GM23248 (cell line): ENCODE data around the gene GATAD2B. TPM values are rescaled to one million over a fixed set of nuclear protein-coding genes. Genes with fewer than 3 reads are reported as not detected.
"Not testable (repeated sequence)": the region's sequence is repeated elsewhere in the genome, so short reads cannot be mapped to it uniquely, and the experiment has no call there.

ENCODE experiments used
- DNase-seq: peaks from one replicate; pipeline ENCODE4 v3.0.0-alpha.2; 2015
- H2AFZ ChIP-seq: fragments of 200-600 bp; sonication (generic); 2 replicates; pipeline ENCODE4 v1.6.1; 2016; ENCODE audit warnings: antibody characterized with exemption
- H3F3A ChIP-seq: fragments of 200-600 bp; sonication (generic); 2 replicates; pipeline ENCODE4 v1.6.1; 2016; ENCODE audit warnings: mild to moderate bottlenecking, antibody characterized with exemption, mixed run types; ENCODE audit not compliant: insufficient read depth
- H3K27ac ChIP-seq: fragments of 200-600 bp; sonication (generic); 2 replicates; pipeline ENCODE4 v1.5.1; 2016; ENCODE audit warnings: mild to moderate bottlenecking
- H3K27me3 ChIP-seq: fragments of 200-600 bp; sonication (generic); replicated peaks from 2 replicates; pipeline ENCODE4 v1.6.1; 2016; ENCODE audit warnings: mild to moderate bottlenecking; ENCODE audit not compliant: insufficient read depth
- H3K36me3 ChIP-seq: fragments of 200-600 bp; sonication (generic); 2 replicates; pipeline ENCODE4 v1.6.1; 2016; ENCODE audit warnings: low read depth, mild to moderate bottlenecking
- H3K4me1 ChIP-seq: fragments of 200-600 bp; sonication (generic); 2 replicates; pipeline ENCODE4 v1.6.1; 2016; ENCODE audit warnings: mild to moderate bottlenecking; ENCODE audit not compliant: insufficient read depth
- H3K4me2 ChIP-seq: fragments of 200-600 bp; sonication (generic); one replicate; pipeline ENCODE4 v1.6.1; 2016; ENCODE audit warnings: mild to moderate bottlenecking; ENCODE audit not compliant: unreplicated experiment
- H3K4me3 ChIP-seq: fragments of 200-600 bp; sonication (generic); 2 replicates; pipeline ENCODE4 v1.5.1; 2016; ENCODE audit warnings: mild to moderate bottlenecking
- H3K79me2 ChIP-seq: fragments of 200-600 bp; sonication (generic); 2 replicates; pipeline ENCODE4 v1.6.1; 2016; ENCODE audit warnings: mild to moderate bottlenecking; ENCODE audit not compliant: insufficient read depth
- H3K9ac ChIP-seq: fragments of 200-600 bp; sonication (generic); 2 replicates; pipeline ENCODE4 v1.6.1; 2016; ENCODE audit warnings: mild to moderate bottlenecking
- H3K9me2 ChIP-seq: fragments of 200-600 bp; sonication (generic); 2 replicates; pipeline ENCODE4 v1.6.1; 2016; ENCODE audit warnings: mixed run types, mild to moderate bottlenecking, moderate library complexity; ENCODE audit not compliant: insufficient read depth
- H3K9me3 ChIP-seq: fragments of 200-600 bp; sonication (generic); one replicate; pipeline ENCODE4 v1.6.1; 2017; ENCODE audit warnings: low read depth
- H4K20me1 ChIP-seq: fragments of 200-600 bp; sonication (generic); 2 replicates; pipeline ENCODE4 v1.6.0; 2016; ENCODE audit not compliant: insufficient read depth
- EZH2 ChIP-seq: fragments of 200-600 bp; sonication (generic); IDR thresholded peaks from 2 replicates; pipeline ENCODE4 v1.6.1; 2018; ENCODE audit warnings: antibody characterized with exemption, mild to moderate bottlenecking; ENCODE audit not compliant: insufficient read depth, poor library complexity, severe bottlenecking
- EZH2phosphoT487 ChIP-seq: fragments of 200-600 bp; sonication (generic); IDR thresholded peaks from 2 replicates; pipeline ENCODE4 v1.6.1; 2018; ENCODE audit warnings: antibody characterized with exemption, moderate library complexity, mild to moderate bottlenecking, low read depth; ENCODE audit not compliant: insufficient read depth
- WGBS, 2 experiments: methylation state at CpG; one replicate each; pipeline ENCODE4 v1.1.6; 2015 to 2017; ENCODE audit warnings: low lambda C conversion rate in 2 of 2, low coverage in 1 of 2; ENCODE audit errors: missing lambda C conversion rate in 2 of 2; 5-methylcytosine and 5-hydroxymethylcytosine counted together
- in situ Hi-C: fragments of 300-500 bp; cut with MboI; formaldehyde crosslinking; loops from 2 replicates; pipeline ENCODE4 v1.15.0; 2020
- polyA plus RNA-seq: library from polyadenylated mRNA; unstranded; fragments of >200 nt; fragmentation: Nextera tagmentation; extraction: Ambion mirVana; gene quantifications from 2 replicates; pipeline ENCODE4 v1.2.1, GENCODE V29; 2016
- total RNA-seq: library from RNA; depleted of rRNA; stranded (reverse); fragments of >200 nt; shearing (Covaris generic); gene quantifications from 2 replicates; pipeline ENCODE4 v1.2.3, GENCODE V29; 2014

The GATAD2B gene
- total and polyA plus RNA-seq, 2 experiments from 2014 or later = 3.3 to 3.9 TPM

DNA sequence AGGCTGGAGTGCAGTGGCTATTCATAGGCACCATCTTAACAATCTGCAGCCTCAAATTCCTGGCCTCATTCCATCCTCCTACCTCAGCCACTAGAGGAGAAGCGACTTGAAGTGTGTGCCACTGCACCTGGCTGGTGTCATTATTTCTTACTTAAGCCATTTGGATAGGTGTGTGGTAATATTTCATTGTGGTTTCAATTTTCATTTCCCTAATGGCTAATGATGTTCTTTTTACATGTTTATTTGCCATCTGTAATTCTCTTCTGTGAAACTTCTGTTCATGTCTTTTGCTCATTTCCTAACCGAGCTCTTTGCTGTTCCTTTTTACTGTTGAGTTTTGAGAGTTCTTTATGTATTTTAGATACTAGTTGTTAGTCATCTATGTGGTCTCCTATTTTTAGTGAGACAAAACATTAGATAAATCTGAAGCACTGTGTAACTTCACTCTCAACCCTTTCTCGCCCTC, 80.7 kb downstream of the GATAD2B start:
- Histone ChIP-seq H3K36me3 (no peaks in the 10 kb centered on the region), H3K27ac (no peak overlapping the region), H3K79me2 (peaks cover 79% of the 10 kb centered on the region), H3K4me2 (no peak overlapping the region), H3K4me1 (no peaks in the 10 kb centered on the region), H3K9me2 (no peaks in the 10 kb centered on the region), H3K9ac (no peak overlapping the region), H3F3A (peaks cover 12% of the 10 kb centered on the region), H3K4me3 (no peak overlapping the region), H4K20me1 (no peaks in the 10 kb centered on the region; the same call in 1 of the 2 replicates), H2AFZ (no peak overlapping the region), H3K27me3 (no peaks in the 10 kb centered on the region), H3K9me3 (no peaks in the 10 kb centered on the region)
- TF ChIP-seq EZH2 (no peak), EZH2phosphoT487 (no peak)
- WGBS, 2 experiments = 96 to 97% methylated on average over 3 of the region's 3 CpGs
- in situ Hi-C loops = no loop called here
- peak; percentile 6 for DNase-seq

DNA sequence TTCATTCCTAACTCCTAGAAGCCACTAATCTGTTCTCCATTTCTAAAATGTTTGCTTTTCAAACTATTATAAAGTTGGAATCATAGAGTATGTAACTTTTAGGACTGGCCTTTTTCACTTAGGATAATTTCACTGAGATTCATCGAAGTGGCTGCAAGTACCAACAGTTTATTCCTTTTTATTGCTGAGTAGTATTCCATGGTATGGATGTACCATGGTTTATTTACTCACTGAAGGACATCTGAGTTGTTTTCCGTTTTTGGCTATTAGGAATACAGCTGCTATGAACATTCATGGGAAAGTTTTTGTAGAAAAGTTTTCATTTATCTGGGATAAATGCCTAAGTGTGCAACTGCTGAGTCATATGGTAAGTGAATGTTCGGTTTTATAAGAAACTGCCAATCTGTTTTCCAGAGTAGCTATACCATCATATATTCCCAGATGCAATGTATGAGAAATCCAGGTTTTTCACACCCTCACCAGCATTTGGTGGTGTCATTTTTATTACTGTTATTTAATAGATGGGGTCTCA, 81.2 kb downstream of the GATAD2B start:
- H3K36me3 ChIP-seq = no peaks in the 10 kb centered on the region
- peak; percentile 53 for DNase-seq
- no peak overlapping the region for H2AFZ ChIP-seq
- H3K9me3 ChIP-seq = no peaks in the 10 kb centered on the region
- no peak overlapping the region for H3K4me2 ChIP-seq
- H3K4me3 ChIP-seq = no peak overlapping the region
- H3K4me1 ChIP-seq = no peaks in the 10 kb centered on the region
- no peaks in the 10 kb centered on the region for H3K9me2 ChIP-seq
- H4K20me1 ChIP-seq = no peaks in the 10 kb centered on the region; the same call in 1 of the 2 replicates
- TF ChIP-seq EZH2phosphoT487 (no peak), EZH2 (no peak)
- no peak overlapping the region for H3K27ac ChIP-seq
- peaks cover 79% of the 10 kb centered on the region for H3K79me2 ChIP-seq
- WGBS, 2 experiments = 78 to 79% methylated on average over 3 of the region's 3 CpGs
- in situ Hi-C loops = no loop called here
- no peak overlapping the region for H3K9ac ChIP-seq
- peaks cover 12% of the 10 kb centered on the region for H3F3A ChIP-seq
- no peaks in the 10 kb centered on the region for H3K27me3 ChIP-seq

DNA sequence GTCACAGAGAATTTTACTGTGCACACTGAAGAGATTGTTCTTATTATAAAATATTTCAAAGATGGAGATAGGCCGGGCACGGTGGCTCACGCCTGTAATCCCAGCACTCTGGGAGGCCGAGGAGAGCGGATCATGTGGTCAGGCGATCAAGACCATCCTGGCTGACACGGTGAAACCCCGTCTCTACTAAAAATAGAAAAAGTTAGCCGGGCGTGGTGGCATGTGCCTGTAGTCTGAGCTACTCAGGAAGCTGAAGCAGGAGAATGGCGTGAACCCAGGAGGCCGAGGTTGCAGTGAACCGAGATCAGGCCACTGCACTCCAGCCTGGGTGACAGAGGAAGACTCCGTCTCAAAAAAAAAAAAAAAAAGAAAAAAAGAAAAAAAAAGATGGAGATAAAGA, 82.0 kb downstream of the GATAD2B start:
- H3K36me3 ChIP-seq, H3K27me3 ChIP-seq, H3K9ac ChIP-seq, H2AFZ ChIP-seq, in situ Hi-C loops, H3K9me2 ChIP-seq, DNase-seq, H3K9me3 ChIP-seq, H3K27ac ChIP-seq, H3K4me2 ChIP-seq, H3K4me1 ChIP-seq, H3K4me3 ChIP-seq, H4K20me1 ChIP-seq: not testable (repeated sequence)
- WGBS, 2 experiments = 90 to 94% methylated on average over 11 to 14 of the region's 14 CpGs
- Histone ChIP-seq H3K79me2 (peaks cover 81% of the 10 kb centered on the region), H3F3A (peaks cover 12% of the 10 kb centered on the region)

- DNase-seq, H3K4me3 ChIP-seq, in situ Hi-C loops, H2AFZ ChIP-seq, H3F3A ChIP-seq, H3K27ac ChIP-seq, H3K36me3 ChIP-seq, H3K9me2 ChIP-seq, H3K9me3 ChIP-seq, H4K20me1 ChIP-seq, H3K27me3 ChIP-seq, H3K4me2 ChIP-seq, H3K9ac ChIP-seq, H3K4me1 ChIP-seq: not testable (repeated sequence)
- WGBS, 2 experiments = 85 to 88% methylated on average over 8 of the region's 8 CpGs
- H3K79me2 ChIP-seq = peaks cover 97% of the 10 kb centered on the region
These were observed 88.8 kb downstream of the GATAD2B start for GRCh38 chr1:153833968-153834367.

DNA sequence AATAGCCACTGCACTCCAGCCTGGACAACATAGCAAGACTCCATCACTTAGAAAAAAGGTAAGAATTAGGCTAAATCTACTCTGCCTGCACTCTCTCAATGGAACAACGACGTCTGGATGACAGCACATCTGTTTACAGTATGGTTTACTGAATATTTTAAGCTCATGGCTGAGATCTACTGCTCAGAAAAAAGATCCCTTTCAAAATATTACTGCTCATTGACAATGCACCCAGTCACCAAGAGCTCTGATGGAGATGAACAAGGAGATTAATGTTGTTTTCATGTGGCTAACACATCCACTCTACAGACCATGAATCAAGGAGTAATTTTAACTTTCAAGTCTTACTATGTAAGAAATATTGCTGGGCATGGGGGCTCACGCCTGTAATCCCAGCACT, 89.6 kb downstream of the GATAD2B start:
- no peak for TF ChIP-seq EZH2
- no peak for TF ChIP-seq EZH2phosphoT487
- in situ Hi-C loops = no loop called here
- peaks cover 97% of the 10 kb centered on the region for H3K79me2 ChIP-seq
- H3K4me1 ChIP-seq = no peaks in the 10 kb centered on the region
- H3K36me3 ChIP-seq = 0 out of 2 replicates have a peak, but pooled peaks cover 4% of the 10 kb centered on the region
- no peaks in the 10 kb centered on the region for H3K9me3 ChIP-seq
- H3K4me3 ChIP-seq = no peak overlapping the region
- H2AFZ ChIP-seq = no peak overlapping the region
- DNase-seq = no peak
- H3F3A ChIP-seq = no peaks in the 10 kb centered on the region; the same call in 1 of the 2 replicates
- no peaks in the 10 kb centered on the region; the same call in 1 of the 2 replicates for H4K20me1 ChIP-seq
- H3K27ac ChIP-seq = no peak overlapping the region
- no peak overlapping the region for H3K4me2 ChIP-seq
- H3K9me2 ChIP-seq = no peaks in the 10 kb centered on the region
- H3K9ac ChIP-seq = no peak overlapping the region
- WGBS, 2 experiments = 79 to 81% methylated on average over 3 of the region's 3 CpGs
- no peaks in the 10 kb centered on the region for H3K27me3 ChIP-seq
